CD4-positive, alpha-beta memory T cell (primary cell): Measurements from ENCODE around the gene ABHD1. TPM values are rescaled to one million over a fixed set of nuclear protein-coding genes. Genes with fewer than 3 reads are reported as not detected.

Source experiments
- CTCF ChIA-PET: fragments of 350-600 bp; sonication (Branson Sonifier 250); formaldehyde crosslinking; loops from one replicate; lab custom pipeline; 2021; ENCODE audit warnings: inconsistent platforms; ENCODE audit not compliant: partially characterized antibody; lab: Charles Lee
- POLR2A ChIA-PET: fragments of 350-600 bp; sonication (Branson Sonifier 250); formaldehyde crosslinking; loops from one replicate; lab custom pipeline; 2021; ENCODE audit not compliant: partially characterized antibody; lab: Charles Lee
- DNase-seq, 5 donors: peaks; one replicate each; pipeline versions ENCODE4 v3.0.0 to v3.0.0-alpha.2; 2020 to 2022; ENCODE audit warnings: mixed read lengths in 1 of 5
- H3K27ac ChIP-seq: one replicate; pipeline ENCODE4 v1.7.0; 2013; ENCODE audit warnings: low read depth, low read length
- H3K27me3 ChIP-seq: 2 replicates; pipeline ENCODE4 v1.7.0; 2013; ENCODE audit warnings: mild to moderate bottlenecking, low read length, moderate library complexity; ENCODE audit not compliant: insufficient read depth
- H3K36me3 ChIP-seq: 2 replicates; pipeline ENCODE4 v1.7.0; 2013; ENCODE audit warnings: mild to moderate bottlenecking, low read length, moderate library complexity; ENCODE audit not compliant: insufficient read depth
- H3K4me1 ChIP-seq: 2 replicates; pipeline ENCODE4 v1.7.0; 2013; ENCODE audit warnings: mild to moderate bottlenecking, low read length, moderate library complexity; ENCODE audit not compliant: insufficient read depth
- H3K4me3 ChIP-seq, 2 donors: one replicate each; pipeline ENCODE4 v1.7.0; 2013; ENCODE audit warnings: low read length in 2 of 2, mild to moderate bottlenecking in 1 of 2
- H3K9me3 ChIP-seq, 2 donors: one replicate each; pipeline ENCODE4 v1.7.0; 2013; ENCODE audit warnings: low read length in 2 of 2, control low read depth in 1 of 2; ENCODE audit not compliant: control insufficient read depth in 1 of 2
- H3K27ac Mint-ChIP-seq, 7 donors: one replicate each; pipeline ENCODE4 v1.8.0; 2020 to 2021; ENCODE audit warnings: mixed read lengths in 7 of 7, mild to moderate bottlenecking in 6 of 7, inconsistent platforms in 3 of 7, moderate library complexity in 3 of 7
- H3K27me3 Mint-ChIP-seq, 2 donors: one replicate each; pipeline ENCODE4 v1.8.0; 2020 to 2021; ENCODE audit warnings: mixed read lengths in 2 of 2
- H3K36me3 Mint-ChIP-seq, 2 donors: one replicate each; pipeline ENCODE4 v1.8.0; 2020 to 2021; ENCODE audit warnings: mixed read lengths in 2 of 2, inconsistent platforms in 1 of 2, mild to moderate bottlenecking in 1 of 2
- H3K4me1 Mint-ChIP-seq, 4 donors: one replicate each; pipeline ENCODE4 v1.8.0; 2020 to 2021; ENCODE audit warnings: mixed read lengths in 4 of 4, mild to moderate bottlenecking in 1 of 4
- H3K4me3 Mint-ChIP-seq, 8 donors: one replicate each; pipeline ENCODE4 v1.8.0; 2020 to 2021; ENCODE audit warnings: mixed read lengths in 8 of 8, mild to moderate bottlenecking in 7 of 8, moderate library complexity in 6 of 8, inconsistent platforms in 3 of 8
- H3K9me3 Mint-ChIP-seq, 8 donors: one replicate each; pipeline ENCODE4 v1.8.0; 2020 to 2021; ENCODE audit warnings: mixed read lengths in 8 of 8, mild to moderate bottlenecking in 5 of 8, inconsistent platforms in 3 of 8, moderate library complexity in 1 of 8
- intact Hi-C: fragments of 100-400 bp; cut with micrococcal nuclease; formaldehyde crosslinking; loops from one replicate; pipeline ENCODE4 v1.15.1; 2023
- polyA plus RNA-seq, 2 donors: library from polyadenylated mRNA; unstranded; fragments of 300-500 nt; fragmentation: Illumina TruSeq; gene quantifications; one replicate each; pipeline ENCODE4 v1.2.3, GENCODE V29; 2021
- total RNA-seq, 2 experiments: library from RNA; stranded (reverse); gene quantifications; one replicate each; pipeline ENCODE4 v1.2.3, GENCODE V29; 2021

The ABHD1 gene
- total and polyA plus RNA-seq, 4 experiments from 2014 or later = 0.49 to 2.1 (median 1.2) TPM

- H3K4me1 Mint-ChIP-seq = peaks cover 6 to 20% (median 14%) of the 10 kb centered on the region in 4 donors
- peaks cover 0 to 5% (median under 1%) of the 10 kb centered on the region in 8 donors for H3K9me3 Mint-ChIP-seq
- H3K27me3 Mint-ChIP-seq = peaks cover 0 to 1% of the 10 kb centered on the region in 2 donors
- DNase-seq = no peak
- no peaks in the 10 kb centered on the region for H3K9me3 ChIP-seq
- no peak overlapping the region for H3K4me3 Mint-ChIP-seq
- ChIA-PET POLR2A (interaction anchor here (0.7 kb wide), 1 partner anchor 15 kb away, joined by 3 read pairs; the partner anchor contains the start of gene ABHD1), CTCF (interaction anchor here (2.0 kb wide), 1 partner anchor 15 kb away, joined by 5 read pairs; the partner anchor contains the start of gene ABHD1)
- H3K27me3 ChIP-seq = no peaks in the 10 kb centered on the region
- intact Hi-C loops = loop anchor here (10.0 kb wide), 1 partner anchor 637 kb away; the partner anchor contains the start of gene MRPL33
- peaks cover 0 to 9% of the 10 kb centered on the region in 2 donors for H3K36me3 Mint-ChIP-seq
- no peak overlapping the region for H3K4me3 ChIP-seq
- H3K4me1 ChIP-seq = peaks cover 15% of the 10 kb centered on the region
- H3K27ac Mint-ChIP-seq = peak overlapping the region in 1 of 7 donors; percentile 35
- H3K27ac ChIP-seq = no peak overlapping the region
- no peaks in the 10 kb centered on the region for H3K36me3 ChIP-seq
Observed at GRCh38 chr2:27138111-27138510, 14.5 kb downstream of the ABHD1 start.

GRCh38 chr2:27139310-27139709, 15.7 kb downstream of the ABHD1 start, which contains the start of gene PRR30:
Gene PRR30 (minus strand): TSS chr2:27139410. CDS start chr2:27138329, 1,081 bp downstream.
- DNase-seq = no peak
- no peaks in the 10 kb centered on the region for H3K9me3 ChIP-seq
- no peak within 1 kb of the TSS for H3K27ac ChIP-seq
- H3K4me3 Mint-ChIP-seq = no peak within 1 kb of the TSS
- ChIA-PET CTCF (no interaction called here), POLR2A (no interaction called here)
- H3K27ac Mint-ChIP-seq = no peak within 1 kb of the TSS
- H3K4me3 ChIP-seq = no peak within 1 kb of the TSS
- intact Hi-C loops = loop anchor here (10.0 kb wide), 1 partner anchor 635 kb away; the partner anchor contains the start of gene MRPL33
- H3K4me1 Mint-ChIP-seq = peaks cover 0 to 10% (median 6%) of the 10 kb centered on the region in 4 donors
- peaks cover 0 to 2% of the 10 kb centered on the region in 2 donors for H3K36me3 Mint-ChIP-seq
- H3K27me3 ChIP-seq = no peaks in the 10 kb centered on the region
- no peaks in the 10 kb centered on the region for H3K36me3 ChIP-seq
- peaks cover 0 to 2% of the 10 kb centered on the region in 2 donors for H3K27me3 Mint-ChIP-seq
- H3K9me3 Mint-ChIP-seq = peaks cover 0 to 8% (median 2%) of the 10 kb centered on the region in 8 donors
- peaks cover 6% of the 10 kb centered on the region for H3K4me1 ChIP-seq

- Histone ChIP-seq H3K27me3 (no peaks in the 10 kb centered on the region), H3K4me1 (no peaks in the 10 kb centered on the region), H3K36me3 (no peaks in the 10 kb centered on the region), H3K27ac (no peak overlapping the region), H3K9me3 (no peaks in the 10 kb centered on the region), H3K4me3 (no peak overlapping the region)
- H3K4me1 Mint-ChIP-seq = no peaks in the 10 kb centered on the region
- DNase-seq = no peak
- POLR2A ChIA-PET = no interaction called here
- CTCF ChIA-PET = no interaction called here
- H3K27ac Mint-ChIP-seq = no peak overlapping the region
- peaks cover 0 to 8% (median 1%) of the 10 kb centered on the region in 8 donors for H3K9me3 Mint-ChIP-seq
- intact Hi-C loops = no loop called here
- peaks cover 3 to 4% of the 10 kb centered on the region in 2 donors for H3K27me3 Mint-ChIP-seq
- no peak overlapping the region for H3K4me3 Mint-ChIP-seq
- H3K36me3 Mint-ChIP-seq = no peaks in the 10 kb centered on the region
Observed at GRCh38 chr2:27143285-27143684, 19.7 kb downstream of the ABHD1 start.

- Mint-ChIP-seq H3K27ac (no peak overlapping the region), H3K4me1 (no peaks in the 10 kb centered on the region), H3K27me3 (peaks cover 3 to 7% of the 10 kb centered on the region in 2 donors), H3K4me3 (no peak overlapping the region), H3K36me3 (no peaks in the 10 kb centered on the region), H3K9me3 (peaks cover 0 to 8% (median 1%) of the 10 kb centered on the region in 8 donors)
- ChIA-PET POLR2A (no interaction called here), CTCF (no interaction called here)
- intact Hi-C loops = no loop called here
- H3K4me3 ChIP-seq = no peak overlapping the region
- no peaks in the 10 kb centered on the region for H3K9me3 ChIP-seq
- no peaks in the 10 kb centered on the region for H3K4me1 ChIP-seq
- no peaks in the 10 kb centered on the region for H3K27me3 ChIP-seq
- no peak for DNase-seq
- no peaks in the 10 kb centered on the region for H3K36me3 ChIP-seq
- no peak overlapping the region for H3K27ac ChIP-seq
Observed at GRCh38 chr2:27145682-27146081, 22.1 kb downstream of the ABHD1 start.

GRCh38 chr2:27147935-27148334, 24.3 kb downstream of the ABHD1 start:
- H3K4me1 ChIP-seq = no peaks in the 10 kb centered on the region
- no peak overlapping the region for H3K4me3 ChIP-seq
- DNase-seq = no peak
- Mint-ChIP-seq H3K27ac (no peak overlapping the region), H3K36me3 (no peaks in the 10 kb centered on the region), H3K4me1 (no peaks in the 10 kb centered on the region), H3K27me3 (peaks cover 3 to 9% of the 10 kb centered on the region in 2 donors), H3K4me3 (no peak overlapping the region), H3K9me3 (peaks cover 0 to 4% (median 1%) of the 10 kb centered on the region in 8 donors)
- intact Hi-C loops = no loop called here
- H3K36me3 ChIP-seq = no peaks in the 10 kb centered on the region
- CTCF ChIA-PET = no interaction called here
- no peaks in the 10 kb centered on the region for H3K9me3 ChIP-seq
- H3K27me3 ChIP-seq = no peaks in the 10 kb centered on the region
- no peak overlapping the region for H3K27ac ChIP-seq
- POLR2A ChIA-PET = no interaction called here

GRCh38 chr2:27148801-27149439, 25.3 kb downstream of the ABHD1 start, which contains the start of gene TCF23:
Gene TCF23 (plus strand): TSS chr2:27149004. CDS start chr2:27149134, 130 bp downstream.
- Mint-ChIP-seq H3K4me3 (no peak within 1 kb of the TSS), H3K27me3 (peaks cover 3 to 8% of the 10 kb centered on the region in 2 donors), H3K4me1 (no peaks in the 10 kb centered on the region), H3K9me3 (no peaks in the 10 kb centered on the region), H3K27ac (no peak within 1 kb of the TSS), H3K36me3 (no peaks in the 10 kb centered on the region)
- no peaks in the 10 kb centered on the region for H3K4me1 ChIP-seq
- no peaks in the 10 kb centered on the region for H3K27me3 ChIP-seq
- POLR2A ChIA-PET = no interaction called here
- no peak within 1 kb of the TSS for H3K4me3 ChIP-seq
- CTCF ChIA-PET = no interaction called here
- no peaks in the 10 kb centered on the region for H3K36me3 ChIP-seq
- no peaks in the 10 kb centered on the region for H3K9me3 ChIP-seq
- no peak within 1 kb of the TSS for H3K27ac ChIP-seq
- no peak for DNase-seq
- intact Hi-C loops = no loop called here

- Mint-ChIP-seq H3K4me3 (no peak overlapping the region), H3K27me3 (peaks cover 3 to 8% of the 10 kb centered on the region in 2 donors), H3K36me3 (no peaks in the 10 kb centered on the region), H3K9me3 (no peaks in the 10 kb centered on the region), H3K27ac (no peak overlapping the region), H3K4me1 (no peaks in the 10 kb centered on the region)
- POLR2A ChIA-PET = no interaction called here
- no peak for DNase-seq
- CTCF ChIA-PET = no interaction called here
- H3K4me3 ChIP-seq = no peak overlapping the region
- H3K27me3 ChIP-seq = no peaks in the 10 kb centered on the region
- H3K4me1 ChIP-seq = no peaks in the 10 kb centered on the region
- no peak overlapping the region for H3K27ac ChIP-seq
- intact Hi-C loops = no loop called here
- H3K9me3 ChIP-seq = no peaks in the 10 kb centered on the region
- H3K36me3 ChIP-seq = no peaks in the 10 kb centered on the region
Observed at GRCh38 chr2:27149570-27150405, 26.2 kb downstream of the ABHD1 start.
